Rectal smooth muscle tissue (tissue), 1 donor: ENCODE results near the gene CTSC.

Experiments
- H3K27ac ChIP-seq: one replicate; pipeline ENCODE4 v1.7.0; 2013; ENCODE audit warnings: low read depth, low read length, inconsistent platforms
- H3K27me3 ChIP-seq: one replicate; pipeline ENCODE4 v1.7.0; 2013; ENCODE audit warnings: low read length; ENCODE audit not compliant: control insufficient read depth, insufficient read depth
- H3K36me3 ChIP-seq: one replicate; pipeline ENCODE4 v1.7.0; 2013; ENCODE audit warnings: low read length; ENCODE audit not compliant: control insufficient read depth, insufficient read depth
- H3K4me1 ChIP-seq: one replicate; pipeline ENCODE4 v1.7.0; 2013; ENCODE audit warnings: low read length; ENCODE audit not compliant: control insufficient read depth, insufficient read depth
- H3K4me3 ChIP-seq: one replicate; pipeline ENCODE4 v1.7.0; 2013; ENCODE audit warnings: low read length
- H3K9ac ChIP-seq: one replicate; pipeline ENCODE4 v1.7.0; 2013; ENCODE audit warnings: low read length

CTSC gene

DNA sequence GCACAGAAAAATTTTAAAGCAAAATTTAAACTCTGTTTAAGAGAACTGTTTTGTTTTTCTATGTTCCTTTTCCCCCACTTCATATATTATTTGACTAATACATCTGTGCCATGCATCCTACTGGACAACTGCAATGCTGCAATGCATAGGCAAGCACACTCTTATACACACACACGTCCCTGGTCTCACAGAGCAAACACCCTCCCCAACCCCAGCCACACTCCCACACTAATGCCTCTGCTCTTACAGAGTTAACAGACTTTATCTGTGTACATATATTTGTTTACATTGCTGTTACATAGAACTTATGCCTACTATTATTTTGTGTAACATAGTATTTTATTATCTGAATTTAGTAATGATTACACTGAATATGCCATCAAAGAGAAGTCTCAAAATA, 25.5 kb upstream of the CTSC start:
- Histone ChIP-seq H3K4me1 (no peaks in the 10 kb centered on the region), H3K9ac (no peak overlapping the region), H3K27me3 (no peaks in the 10 kb centered on the region), H3K27ac (no peak overlapping the region), H3K36me3 (no peaks in the 10 kb centered on the region), H3K4me3 (no peak overlapping the region)

- Histone ChIP-seq H3K36me3 (no peaks in the 10 kb centered on the region), H3K9ac (no peak overlapping the region), H3K4me3 (no peak overlapping the region), H3K27me3 (no peaks in the 10 kb centered on the region), H3K4me1 (peaks cover 3% of the 10 kb centered on the region), H3K27ac (no peak overlapping the region)
Measured at GRCh38 chr11:88360141-88360540, 22.6 kb upstream of the CTSC start.

- H3K9ac ChIP-seq, result no peak overlapping the region
- no peaks in the 10 kb centered on the region for H3K27me3 ChIP-seq
- H3K4me3 ChIP-seq, result no peak overlapping the region
- H3K27ac ChIP-seq, result no peak overlapping the region
- H3K4me1 ChIP-seq, result peaks cover 3% of the 10 kb centered on the region
- H3K36me3 ChIP-seq, result no peaks in the 10 kb centered on the region
Measured at GRCh38 chr11:88359541-88359940, 22.0 kb upstream of the CTSC start.

DNA sequence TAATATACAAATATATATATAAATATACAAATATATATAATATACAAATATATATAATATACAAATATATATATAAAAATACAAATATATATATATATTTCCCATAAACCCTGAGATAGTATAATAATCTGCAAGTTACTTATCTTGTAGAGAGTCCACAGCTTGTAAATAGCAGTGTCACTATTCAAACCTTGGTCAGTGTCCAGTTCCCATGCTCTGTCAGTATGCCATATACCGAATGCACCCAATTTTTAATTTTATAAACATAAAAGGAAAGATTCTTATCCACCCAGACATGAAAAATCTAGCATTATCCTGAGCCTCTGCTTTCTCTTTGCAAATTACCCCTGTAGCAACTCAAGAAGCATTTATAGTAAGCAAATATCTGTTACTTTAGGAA, 21.6 kb upstream of the CTSC start:
- peaks cover 3% of the 10 kb centered on the region for H3K4me1 ChIP-seq
- no peak overlapping the region for H3K9ac ChIP-seq

DNA sequence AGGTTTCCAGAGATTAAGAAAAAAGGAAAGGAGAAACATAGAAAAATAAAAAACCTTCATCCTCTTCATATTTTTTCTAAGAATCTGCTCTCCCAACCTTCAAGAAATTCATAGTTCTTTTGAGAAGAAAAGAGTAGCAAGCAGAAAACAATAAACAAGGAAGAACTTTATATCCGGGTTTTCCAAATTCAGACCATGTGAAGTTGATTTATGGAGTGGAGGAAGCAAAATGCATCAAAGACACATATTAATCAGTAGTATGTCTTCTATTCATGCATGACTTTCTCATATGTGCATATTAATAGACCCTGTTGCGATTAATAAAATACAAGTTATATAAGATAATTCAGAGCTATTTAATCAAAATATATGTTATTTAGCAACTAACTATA, 20.5 kb upstream of the CTSC start:
- H3K36me3 ChIP-seq, result no peaks in the 10 kb centered on the region
- no peak overlapping the region for H3K9ac ChIP-seq
- peaks cover 3% of the 10 kb centered on the region for H3K4me1 ChIP-seq
- H3K27ac ChIP-seq, result no peak overlapping the region
- no peaks in the 10 kb centered on the region for H3K27me3 ChIP-seq
- no peak overlapping the region for H3K4me3 ChIP-seq

More for the DNA sequence above, 21.6 kb upstream of the CTSC start:
- Histone ChIP-seq H3K27ac (no peak overlapping the region), H3K27me3 (no peaks in the 10 kb centered on the region), H3K4me3 (no peak overlapping the region), H3K36me3 (no peaks in the 10 kb centered on the region)

DNA sequence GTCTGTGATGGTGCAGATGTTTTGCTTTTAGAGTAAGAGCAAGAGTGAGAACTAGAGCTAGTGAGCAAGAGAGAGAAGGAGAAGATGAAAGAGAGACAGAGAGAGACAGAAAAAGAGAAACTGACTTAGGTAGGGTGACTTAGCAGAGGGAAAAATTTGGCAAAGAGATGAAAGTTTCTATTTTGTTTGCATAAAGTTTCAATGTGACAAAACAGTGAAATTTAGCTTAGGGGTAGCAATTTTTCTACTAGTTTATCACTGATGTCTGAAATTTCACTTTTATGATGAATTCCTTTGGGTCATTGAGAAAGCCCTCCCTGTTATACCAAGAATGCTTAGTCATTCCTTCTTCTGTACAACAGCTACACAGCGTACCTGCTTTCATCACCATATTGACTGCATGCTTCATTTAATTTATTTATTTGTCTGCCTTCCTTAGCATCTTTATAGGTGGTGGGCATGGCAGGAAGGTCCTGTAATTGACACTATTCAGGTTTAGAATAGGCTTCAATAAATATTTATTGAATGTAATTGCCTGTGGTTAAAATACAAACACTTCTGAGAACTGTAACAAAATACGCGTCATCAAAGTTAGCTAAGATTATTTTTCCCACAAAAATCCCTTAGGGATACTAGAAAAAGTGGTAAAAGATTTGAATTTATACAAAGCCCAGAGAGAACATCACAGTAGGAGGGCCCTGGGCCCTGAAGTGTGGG, 19.9 kb upstream of the CTSC start:
- H3K4me3 ChIP-seq, result no peak overlapping the region
- no peaks in the 10 kb centered on the region for H3K27me3 ChIP-seq
- no peak overlapping the region for H3K27ac ChIP-seq
- no peak overlapping the region for H3K9ac ChIP-seq
- H3K4me1 ChIP-seq, result peaks cover 3% of the 10 kb centered on the region
- H3K36me3 ChIP-seq, result no peaks in the 10 kb centered on the region

DNA sequence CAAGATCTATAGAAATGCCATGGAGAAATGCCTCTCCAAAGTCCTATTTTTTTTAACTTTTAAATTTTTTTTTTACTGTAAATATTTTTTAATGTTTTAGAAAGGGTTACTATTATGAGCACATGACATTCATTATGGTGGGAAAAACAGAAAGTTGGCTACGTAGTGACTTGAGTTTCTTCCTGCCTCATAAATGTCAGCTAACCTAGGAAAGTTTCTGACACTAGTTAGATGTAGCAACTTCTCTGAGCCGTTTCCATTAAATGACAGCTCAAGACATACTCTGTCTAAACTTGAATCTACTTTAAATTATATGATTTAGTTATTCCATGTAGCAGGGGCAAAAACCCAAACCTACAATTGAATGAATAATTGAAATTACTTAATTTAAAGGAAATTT, 18.4 kb upstream of the CTSC start:
- Histone ChIP-seq H3K4me3 (no peak overlapping the region), H3K4me1 (peaks cover 3% of the 10 kb centered on the region), H3K9ac (no peak overlapping the region), H3K36me3 (no peaks in the 10 kb centered on the region), H3K27me3 (no peaks in the 10 kb centered on the region), H3K27ac (no peak overlapping the region)

GRCh38 chr11:88354912-88355311, 17.4 kb upstream of the CTSC start:
- Histone ChIP-seq H3K36me3 (no peaks in the 10 kb centered on the region), H3K27ac (no peak overlapping the region), H3K9ac (no peak overlapping the region), H3K4me3 (no peak overlapping the region), H3K27me3 (no peaks in the 10 kb centered on the region), H3K4me1 (peaks cover 3% of the 10 kb centered on the region)

DNA sequence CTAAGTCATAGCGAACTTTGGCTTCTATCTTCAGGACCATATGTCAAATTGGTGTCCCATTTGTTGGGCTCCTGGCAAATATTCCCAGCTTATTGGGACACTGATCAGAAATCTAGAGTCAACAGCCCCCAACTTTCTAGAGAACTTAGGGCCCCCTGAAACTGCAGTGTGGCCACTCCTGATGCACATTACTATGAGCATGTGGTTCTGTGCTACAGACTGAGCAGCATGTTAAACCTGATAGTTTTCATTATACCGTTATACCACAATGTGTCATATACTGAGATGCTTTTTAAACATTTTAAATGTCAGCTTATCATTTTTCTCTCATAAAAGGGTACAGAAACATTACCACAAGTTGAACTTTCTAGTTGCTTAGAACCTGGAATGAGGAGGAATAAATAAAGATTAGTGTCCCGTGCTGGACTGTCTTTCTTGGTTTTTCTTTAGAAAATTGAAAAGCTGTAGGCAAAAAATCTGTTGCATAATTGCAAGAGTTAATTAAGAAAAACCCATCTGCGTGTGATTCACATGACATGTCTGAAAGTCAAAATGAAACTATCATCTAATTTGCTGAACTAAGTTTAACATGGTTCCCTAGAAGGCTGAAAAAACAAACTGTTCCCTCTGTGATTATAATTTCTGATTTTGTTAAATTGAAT, 16.4 kb upstream of the CTSC start:
- no peak overlapping the region for H3K4me3 ChIP-seq
- H3K27ac ChIP-seq, result no peak overlapping the region
- no peak overlapping the region for H3K9ac ChIP-seq
- peaks cover 3% of the 10 kb centered on the region for H3K4me1 ChIP-seq
- H3K27me3 ChIP-seq, result no peaks in the 10 kb centered on the region
- no peaks in the 10 kb centered on the region for H3K36me3 ChIP-seq

DNA sequence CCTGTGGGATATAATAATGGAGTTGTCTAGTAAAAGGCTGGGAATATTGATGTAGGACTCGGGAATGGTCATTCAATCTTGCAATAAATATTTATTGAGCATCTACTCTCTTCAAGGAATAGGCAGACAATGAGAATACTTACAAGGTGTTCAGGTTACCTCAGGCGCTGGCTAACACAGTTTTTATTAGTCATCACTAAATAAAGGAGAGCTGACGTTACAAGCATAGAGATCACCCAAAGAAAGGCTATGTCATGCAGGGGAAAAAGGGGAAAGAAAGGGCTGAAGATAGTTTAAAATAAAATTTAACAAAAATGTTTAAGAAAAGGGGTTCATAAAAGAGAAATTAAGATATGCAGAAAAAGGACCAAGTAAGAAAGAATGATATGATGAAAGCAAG, 15.8 kb upstream of the CTSC start:
- no peak overlapping the region for H3K9ac ChIP-seq

GRCh38 chr11:88352139-88352538, 14.6 kb upstream of the CTSC start:
- no peak overlapping the region for H3K9ac ChIP-seq
- no peak overlapping the region for H3K4me3 ChIP-seq
- H3K27ac ChIP-seq, result no peak overlapping the region
- no peaks in the 10 kb centered on the region for H3K27me3 ChIP-seq
- no peaks in the 10 kb centered on the region for H3K36me3 ChIP-seq
- peaks cover under 1% of the 10 kb centered on the region for H3K4me1 ChIP-seq

More for the DNA sequence above, 15.8 kb upstream of the CTSC start:
- H3K27ac ChIP-seq, result no peak overlapping the region
- peaks cover 3% of the 10 kb centered on the region for H3K4me1 ChIP-seq
- H3K27me3 ChIP-seq, result no peaks in the 10 kb centered on the region
- H3K36me3 ChIP-seq, result no peaks in the 10 kb centered on the region
- no peak overlapping the region for H3K4me3 ChIP-seq

- Histone ChIP-seq H3K9ac (no peak overlapping the region), H3K36me3 (no peaks in the 10 kb centered on the region), H3K4me1 (no peaks in the 10 kb centered on the region), H3K4me3 (no peak overlapping the region), H3K27ac (no peak overlapping the region), H3K27me3 (no peaks in the 10 kb centered on the region)
Measured at GRCh38 chr11:88348870-88349269, 11.3 kb upstream of the CTSC start.

DNA sequence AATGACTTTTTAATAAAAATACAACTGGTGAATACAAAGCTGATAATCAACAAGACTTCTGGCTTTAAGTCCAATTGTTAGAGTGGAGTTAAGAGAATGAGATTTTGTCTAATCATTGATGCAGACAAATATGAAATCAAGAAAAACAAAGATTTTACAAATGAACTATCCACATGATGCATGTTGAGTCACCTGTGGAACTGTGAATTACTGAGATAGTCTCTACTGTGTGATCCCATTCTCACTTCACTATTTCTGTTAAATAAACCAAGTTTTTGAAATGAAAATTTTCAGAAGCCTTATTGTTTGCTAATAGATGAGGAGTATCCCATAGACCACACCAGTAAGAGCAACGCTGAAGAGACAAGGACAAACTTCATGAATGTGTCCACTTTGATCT, 8.4 kb upstream of the CTSC start:
- H3K9ac ChIP-seq, result no peak overlapping the region
- H3K27ac ChIP-seq, result no peak overlapping the region
- no peak overlapping the region for H3K4me3 ChIP-seq
- no peaks in the 10 kb centered on the region for H3K36me3 ChIP-seq
- H3K4me1 ChIP-seq, result no peaks in the 10 kb centered on the region
- no peaks in the 10 kb centered on the region for H3K27me3 ChIP-seq
